Activated T-helper 9 cell treated with anti-CD3 and anti-CD28 coated beads, Interleukin-2, amount 50 U/mL, for 16 hours (primary cell): ENCODE results near the gene GNAS-AS1.
A peak's percentile ranks its signal among the peaks of the same experiment; 100 is the strongest.
"Not testable (repeated sequence)": the region's sequence is repeated elsewhere in the genome, so short reads cannot be mapped to it uniquely, and the experiment has no call there.

ENCODE experiments used
- DNase-seq: peaks from one replicate; pipeline ENCODE4 v3.0.0-alpha.2; 2020; ENCODE audit warnings: low read depth

GNAS-AS1 gene

DNA sequence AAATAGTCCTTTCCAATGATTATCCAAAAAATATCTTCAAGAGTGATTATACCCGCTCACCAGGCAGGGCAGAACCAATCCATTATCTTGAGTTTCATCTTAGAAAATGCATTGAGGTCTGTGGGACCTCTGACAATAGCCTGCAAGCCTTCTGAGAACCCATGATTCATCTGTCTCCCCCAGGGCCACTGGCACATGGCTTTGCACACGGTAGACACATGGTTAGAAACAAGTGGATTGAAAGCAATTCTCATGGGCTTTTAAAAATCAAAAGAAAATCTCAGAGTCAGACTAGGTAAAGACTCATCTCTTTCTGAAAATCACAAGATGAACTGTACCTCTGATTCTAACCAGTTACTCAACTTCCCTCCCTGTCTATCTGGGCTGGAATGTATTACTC, 15.5 kb downstream of the GNAS-AS1 start:
- DNase-seq: no peak

DNA sequence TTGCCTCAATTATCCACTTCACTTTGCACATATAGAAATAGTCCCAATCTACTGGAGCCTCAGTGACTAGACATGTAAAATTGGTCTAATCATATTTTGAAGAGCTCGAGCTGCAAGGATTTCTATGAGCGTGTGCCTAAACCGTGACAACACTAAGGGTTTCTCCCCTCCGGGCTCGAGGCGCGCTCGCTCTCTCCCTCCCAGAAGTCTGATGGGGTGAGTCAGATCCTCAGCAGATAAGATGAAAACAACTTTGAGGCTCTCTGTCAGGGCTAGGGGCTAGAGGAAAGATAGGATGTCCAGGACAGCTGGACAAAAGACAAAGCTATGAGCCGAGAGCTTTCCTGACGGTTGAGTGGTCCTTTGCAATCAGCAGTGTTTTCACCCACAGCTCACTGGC, 16.8 kb downstream of the GNAS-AS1 start:
- no peak for DNase-seq

DNA sequence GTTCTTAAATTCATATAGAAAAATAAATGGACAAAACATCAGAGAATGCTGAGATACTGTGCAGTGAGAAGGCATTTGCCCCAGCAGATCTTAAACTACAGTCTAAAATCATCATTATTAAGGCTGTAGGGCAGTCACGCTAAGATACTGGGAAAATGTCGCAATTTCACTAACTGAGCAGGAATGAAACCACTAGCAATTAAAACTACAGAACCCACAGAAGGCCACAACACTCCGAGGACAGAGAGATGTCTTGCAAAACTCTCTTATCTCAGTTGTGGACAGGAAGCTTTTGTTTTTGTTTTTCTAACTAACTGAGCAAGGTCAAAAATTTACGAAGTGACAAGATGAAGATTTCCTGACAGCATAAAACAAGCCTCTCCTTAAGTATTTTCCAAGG, 18.2 kb downstream of the GNAS-AS1 start:
- DNase-seq: no peak

DNA sequence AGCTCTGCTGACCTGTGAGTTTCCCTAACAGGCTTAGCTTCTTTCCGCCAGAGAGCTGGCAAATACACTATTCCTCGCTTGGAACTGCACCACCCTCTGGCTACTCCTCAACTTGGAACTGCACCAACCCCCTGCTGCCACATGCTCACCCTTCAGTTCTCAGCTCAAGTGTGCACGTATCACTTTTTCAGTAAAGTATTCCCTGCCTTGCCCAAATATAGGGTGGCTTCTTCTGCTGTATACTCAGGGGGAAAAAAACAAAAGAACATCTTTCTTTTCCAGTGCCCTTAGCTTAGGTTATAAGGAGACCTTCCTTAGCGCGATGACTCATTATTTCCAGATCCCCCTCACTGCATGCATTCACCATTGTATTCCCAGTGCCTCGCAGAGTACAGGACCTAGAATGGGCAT, 21.2 kb downstream of the GNAS-AS1 start:
- no peak for DNase-seq

DNA sequence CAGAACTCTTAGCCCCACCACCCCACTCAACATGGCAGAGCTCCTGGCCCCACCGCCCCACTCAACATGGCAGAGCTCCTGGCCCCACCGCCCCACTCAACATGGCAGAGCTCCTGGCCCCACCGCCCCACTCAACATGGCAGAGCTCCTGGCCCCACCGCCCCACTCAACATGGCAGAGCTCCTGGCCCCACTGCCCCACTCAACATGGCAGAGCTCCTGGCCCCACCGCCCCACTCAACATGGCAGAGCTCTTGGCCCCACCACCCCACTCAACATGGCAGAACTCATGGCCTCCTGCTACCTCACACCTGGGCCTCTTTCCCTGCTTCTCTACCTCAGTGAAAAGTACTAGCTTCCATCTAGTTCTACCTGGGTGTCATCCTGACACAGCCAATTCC, 21.9 kb downstream of the GNAS-AS1 start:
- DNase-seq: not testable (repeated sequence)

DNA sequence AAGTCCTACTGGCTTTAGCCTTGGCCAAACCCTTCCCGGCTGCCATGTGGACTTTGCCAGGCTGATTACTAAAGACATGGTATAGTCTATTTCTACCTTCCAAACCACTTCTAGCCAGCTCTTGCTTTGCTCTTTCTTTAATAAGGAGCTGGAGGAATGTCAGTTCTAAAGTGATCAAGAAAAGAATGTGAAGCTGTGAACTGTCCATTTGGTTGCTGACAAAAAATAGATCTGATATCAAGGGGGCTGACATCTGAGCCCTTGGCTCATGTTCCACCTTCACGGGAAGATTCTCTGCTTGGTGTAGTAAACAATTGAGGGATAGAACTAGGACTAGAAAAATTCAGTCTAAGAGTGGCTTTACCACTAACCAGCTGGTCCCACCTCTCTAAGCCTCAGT, 22.6 kb downstream of the GNAS-AS1 start:
- no peak for DNase-seq

- DNase-seq: no peak
These were observed 24.4 kb downstream of the GNAS-AS1 start for GRCh38 chr20:58826271-58826670.

- no peak for DNase-seq
These were observed 25.3 kb downstream of the GNAS-AS1 start for GRCh38 chr20:58825450-58825849.

DNA sequence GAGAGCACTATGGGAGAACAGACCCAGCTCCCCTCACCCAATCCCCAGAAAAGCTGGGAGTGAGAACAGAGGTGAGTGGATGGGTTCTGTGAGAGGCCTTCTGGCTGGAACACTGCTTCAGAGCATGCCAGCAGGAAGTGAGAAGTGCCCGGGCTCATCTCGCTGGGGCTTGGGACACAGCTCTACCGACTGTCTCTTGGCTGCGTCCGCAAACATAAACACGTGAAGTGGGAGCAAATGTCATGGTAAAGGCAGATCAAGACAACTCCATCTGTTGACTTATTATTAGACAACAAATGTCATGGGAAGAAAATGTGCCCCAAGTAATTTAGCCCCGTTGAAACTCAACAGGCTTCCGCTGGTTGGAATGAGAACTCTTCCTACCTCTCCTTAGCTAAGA, 25.9 kb downstream of the GNAS-AS1 start:
- no peak for DNase-seq

DNA sequence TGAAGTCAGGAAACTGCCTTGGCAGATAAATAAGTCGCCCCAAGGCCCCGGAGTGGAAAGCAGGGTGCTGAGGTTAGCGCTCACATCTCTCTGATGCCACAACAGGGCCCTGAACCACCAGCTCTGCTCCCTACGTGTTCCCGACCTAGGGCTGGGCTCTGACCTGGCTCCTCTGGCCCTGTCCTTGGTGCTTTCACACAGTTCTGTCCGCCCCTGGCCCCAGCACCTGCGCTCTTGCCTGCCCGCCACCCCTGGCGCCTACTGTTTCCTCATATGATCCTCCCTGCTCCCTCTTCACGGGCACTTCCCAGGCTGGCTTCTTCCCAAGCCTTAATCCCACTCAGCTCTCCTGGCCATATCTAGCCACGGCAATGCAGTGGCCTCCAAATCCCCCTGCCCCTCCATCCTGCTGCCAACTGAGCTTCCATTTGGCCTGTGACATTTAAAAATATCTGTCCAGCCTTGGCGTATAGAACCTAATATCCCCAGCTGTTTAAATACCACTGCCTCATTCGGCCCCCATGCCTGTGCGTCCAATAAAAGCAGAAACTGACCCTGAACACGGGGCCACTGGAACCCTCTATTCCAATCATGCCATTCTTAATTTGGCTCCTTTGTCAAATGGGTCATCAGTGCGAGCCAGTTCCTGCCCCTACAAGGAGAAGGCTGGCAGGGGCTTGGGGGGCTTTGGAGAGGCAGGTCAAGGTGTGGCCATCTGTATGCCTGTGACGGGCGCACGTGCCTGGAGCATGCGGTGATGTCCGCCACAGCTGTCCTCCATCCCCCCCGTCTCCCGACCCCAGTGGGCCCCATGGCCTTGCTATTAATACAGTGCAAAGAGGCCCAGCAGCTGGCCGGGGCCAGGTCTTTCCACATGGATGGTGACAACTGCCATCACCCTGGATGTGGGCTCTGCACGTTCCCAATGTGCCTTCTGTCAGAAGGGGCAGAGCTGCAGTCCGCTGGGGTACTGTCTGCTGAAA, 27.7 kb downstream of the GNAS-AS1 start:
- no peak for DNase-seq

DNA sequence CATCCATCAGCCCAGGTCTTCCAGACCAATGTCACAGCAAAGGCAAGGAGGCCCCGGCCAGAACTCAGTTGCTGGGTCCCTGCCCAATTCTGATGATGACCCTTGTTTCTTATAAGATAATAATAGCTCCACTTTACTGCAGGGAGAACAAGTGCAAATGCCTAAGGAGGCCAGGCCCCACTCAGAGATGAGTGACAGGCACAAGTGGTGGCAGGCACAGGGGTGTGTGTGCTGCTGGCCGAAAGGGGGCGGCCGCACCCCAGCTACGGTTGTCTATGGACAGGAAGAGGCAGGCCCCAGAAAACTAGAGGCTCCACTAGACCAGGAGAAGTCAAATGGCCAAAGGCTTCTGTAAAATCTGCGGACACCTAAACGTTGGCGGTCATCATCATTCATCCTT, 28.6 kb downstream of the GNAS-AS1 start:
- DNase-seq: no peak

DNA sequence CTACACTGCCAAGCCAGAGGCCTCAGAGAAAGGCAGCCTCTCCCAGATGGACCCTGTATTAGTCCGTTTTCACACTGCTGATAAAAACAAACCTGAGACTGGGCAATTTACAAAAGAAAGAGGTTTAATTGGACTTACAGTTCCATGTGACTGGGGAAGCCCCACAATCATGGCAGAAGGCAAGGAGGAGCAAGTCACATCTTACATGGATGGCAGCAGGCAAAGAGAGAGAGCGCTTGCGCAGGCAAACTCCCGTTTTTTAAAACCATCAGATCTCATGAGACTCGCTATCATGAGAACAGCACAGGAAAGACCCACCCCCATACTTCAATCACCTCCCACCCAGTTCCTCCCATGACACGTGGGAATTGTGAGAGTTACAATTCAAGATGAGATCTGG, 30.2 kb downstream of the GNAS-AS1 start:
- DNase-seq: not testable (repeated sequence)

DNA sequence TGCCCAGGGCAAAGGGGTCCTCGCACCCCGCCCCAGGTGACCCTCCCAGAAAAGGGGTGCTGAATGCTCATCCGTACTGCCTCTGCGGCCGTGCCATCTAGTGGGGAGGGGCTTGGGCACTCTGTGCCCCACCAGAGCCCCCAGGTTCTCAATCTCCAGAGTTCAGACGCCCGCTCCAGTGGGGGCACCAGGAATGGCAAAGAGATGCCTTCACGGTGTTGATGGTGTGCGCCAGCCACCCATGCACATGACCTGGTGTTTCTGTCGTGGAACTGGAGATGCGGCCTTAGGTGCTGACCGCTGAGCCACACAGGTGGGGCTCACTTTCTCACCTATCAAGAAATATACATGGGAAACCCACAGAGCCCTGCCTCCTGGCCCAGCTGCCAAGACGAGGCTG, 30.8 kb downstream of the GNAS-AS1 start:
- no peak for DNase-seq

DNA sequence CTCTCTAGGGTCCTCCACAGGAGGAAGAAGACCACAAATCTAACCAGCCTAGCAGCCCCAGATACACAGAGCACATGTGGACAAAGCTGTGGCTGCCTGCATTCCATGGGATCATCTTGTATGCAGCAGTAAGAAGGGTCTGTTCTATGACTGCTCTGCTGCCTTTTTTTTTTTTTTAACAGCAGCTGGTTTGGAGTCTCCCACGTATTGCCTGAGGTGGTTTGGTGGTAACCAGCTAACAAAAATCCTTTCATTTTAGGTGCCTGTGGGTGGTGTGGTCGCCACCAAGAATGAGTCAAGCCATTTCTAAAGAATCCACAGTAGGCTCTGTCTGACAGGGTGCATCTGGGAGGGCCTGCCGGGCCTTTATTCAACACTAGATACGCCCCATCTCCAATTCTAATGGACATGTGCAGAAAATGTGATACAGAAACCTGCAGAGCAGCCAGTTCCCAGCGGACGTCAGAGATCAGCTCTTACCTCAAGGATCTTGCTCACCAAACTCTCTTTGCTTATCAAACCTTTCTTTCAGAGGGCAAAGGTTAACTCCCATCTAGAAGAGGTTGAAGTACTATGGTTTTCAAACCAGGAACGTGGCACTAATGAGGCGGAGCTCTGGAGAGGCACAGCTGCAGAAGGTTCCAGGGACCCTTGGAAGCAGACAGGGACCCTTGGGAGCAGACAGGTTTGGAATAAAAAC, 32.0 kb downstream of the GNAS-AS1 start:
- DNase-seq: peak; percentile 16

GRCh38 chr20:58817748-58818147, 33.0 kb downstream of the GNAS-AS1 start:
- no peak for DNase-seq

DNA sequence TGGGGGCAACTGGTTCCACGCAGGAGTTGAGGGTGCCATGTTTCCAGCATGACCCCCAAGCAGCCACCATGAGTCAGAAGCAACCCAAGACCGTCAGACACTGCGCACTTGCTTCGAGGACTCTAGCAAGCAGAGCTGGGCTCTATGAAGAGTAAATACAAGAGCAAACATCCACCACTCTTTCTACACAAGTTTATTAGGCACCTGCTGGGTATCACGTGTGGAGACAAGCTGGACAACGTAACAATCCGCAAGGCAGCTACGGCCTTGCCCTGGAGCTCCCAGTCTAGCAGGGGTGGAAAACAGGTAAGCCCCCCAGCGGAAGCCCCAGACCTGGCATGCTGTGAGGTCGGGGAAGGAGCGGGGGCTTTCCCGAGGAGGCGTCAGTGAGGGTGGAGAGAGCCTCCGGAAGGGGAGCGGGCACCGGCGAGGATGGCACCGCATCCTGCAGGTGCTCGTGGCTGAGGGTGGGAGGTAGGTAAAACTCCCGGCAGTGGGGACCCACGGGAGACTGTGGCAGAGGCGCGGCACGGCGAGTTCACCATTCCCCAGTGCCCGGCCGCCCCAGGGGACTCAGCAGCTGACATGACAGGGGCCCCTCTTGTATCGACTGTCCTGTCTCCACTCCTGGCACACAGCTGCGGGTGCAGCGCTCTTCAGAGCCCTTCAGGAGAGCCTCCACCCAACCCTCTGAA, 33.6 kb downstream of the GNAS-AS1 start:
- no peak for DNase-seq

DNA sequence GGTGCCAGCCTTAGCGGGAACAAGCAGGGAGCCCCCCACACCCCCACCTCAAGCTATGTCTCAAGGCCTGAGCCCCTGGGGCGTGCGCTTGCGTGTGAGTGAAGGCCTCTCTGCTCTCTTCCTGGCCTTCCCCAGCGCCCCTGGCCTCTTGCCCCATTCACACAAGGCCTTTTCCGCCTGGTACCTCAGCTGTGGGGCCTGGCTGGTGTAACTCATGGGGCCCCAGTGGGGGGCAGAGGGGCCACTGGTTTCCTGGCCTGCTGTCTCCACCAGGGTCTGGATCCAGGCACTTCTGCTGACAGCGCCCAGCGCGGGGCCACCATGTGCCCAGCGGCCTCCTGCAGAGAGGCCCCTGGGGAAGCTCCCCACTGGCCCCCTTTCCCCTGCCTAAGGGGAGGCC, 34.7 kb downstream of the GNAS-AS1 start:
- DNase-seq: no peak

GRCh38 chr20:58815448-58815847, 35.3 kb downstream of the GNAS-AS1 start:
- DNase-seq: no peak

DNA sequence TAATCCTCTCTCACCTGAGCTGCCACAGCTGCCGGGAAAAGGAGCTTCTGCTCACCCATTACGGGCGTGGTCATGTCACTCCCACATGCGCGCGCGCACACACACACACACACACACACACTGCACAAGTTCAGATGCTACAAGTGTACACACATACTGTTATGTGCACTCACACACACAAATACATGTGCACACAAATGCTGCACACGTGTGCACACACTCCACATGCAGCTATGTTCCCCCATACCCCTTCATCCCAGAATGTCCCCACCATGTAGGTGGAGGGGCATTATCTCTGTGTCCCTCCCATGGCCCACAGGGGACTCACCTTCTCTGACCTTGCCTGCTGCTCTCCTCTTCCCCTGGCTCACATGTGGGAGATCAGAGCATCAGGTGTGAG, 37.3 kb downstream of the GNAS-AS1 start:
- no peak for DNase-seq

- DNase-seq: no peak
These were observed 39.4 kb downstream of the GNAS-AS1 start for GRCh38 chr20:58811334-58811733.

DNA sequence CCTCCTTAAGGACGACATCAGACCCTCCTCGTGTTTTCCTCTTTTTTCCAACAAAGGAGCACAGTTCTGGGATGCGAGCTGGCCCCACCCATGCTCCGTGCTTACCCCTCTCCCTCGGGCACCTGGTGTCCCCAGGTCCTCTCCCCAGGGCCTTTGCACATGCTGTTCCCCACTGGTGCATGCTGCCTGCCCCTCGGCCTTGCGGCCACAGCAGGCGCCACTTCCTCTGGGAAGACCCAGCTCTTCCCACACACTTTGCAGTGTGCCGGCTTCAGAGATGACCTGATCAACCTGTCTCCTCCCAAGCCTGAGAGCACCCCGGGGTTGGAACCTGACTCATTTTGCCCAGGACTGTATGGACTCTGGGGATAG, 39.8 kb downstream of the GNAS-AS1 start:
- DNase-seq: no peak

DNA sequence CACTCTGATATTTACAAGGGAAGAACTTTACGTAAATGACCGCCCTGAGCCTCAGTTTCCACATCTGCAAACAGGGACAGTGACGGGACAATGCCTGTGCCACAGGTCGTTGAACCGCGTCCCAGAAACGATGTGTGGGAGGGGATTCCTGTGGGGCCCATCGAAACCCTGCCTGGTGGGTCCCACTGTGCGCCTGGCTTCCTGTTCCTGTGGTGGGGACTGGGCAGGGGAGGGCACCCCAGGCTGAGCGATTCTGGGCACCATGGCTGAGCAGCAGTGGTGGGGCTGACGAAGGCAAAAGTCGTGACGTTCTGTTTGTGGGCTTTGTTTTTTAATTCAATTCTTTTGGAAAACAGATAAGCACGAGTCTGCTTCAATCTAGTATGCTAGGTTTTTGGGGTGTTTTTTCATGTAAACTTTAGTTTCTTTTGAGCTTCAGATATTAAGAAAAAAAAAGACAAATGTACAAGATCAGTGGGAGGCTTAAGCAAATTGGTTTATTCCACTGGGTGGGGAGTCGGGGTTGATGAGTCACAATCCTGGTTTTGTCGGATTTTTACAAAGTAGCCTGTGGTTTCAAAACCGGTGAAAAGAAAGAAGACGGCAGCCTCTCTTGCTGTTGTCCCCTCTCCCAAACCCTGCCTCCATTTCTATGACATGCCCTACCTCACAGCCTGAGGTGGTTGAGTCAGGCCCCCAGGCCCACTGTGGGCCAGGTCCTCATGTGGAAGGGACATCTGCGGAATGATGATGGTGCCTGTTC, 40.4 kb downstream of the GNAS-AS1 start:
- no peak for DNase-seq
